Measurements from ENCODE around the gene PIGM. TPM values are rescaled to one million over a fixed set of nuclear protein-coding genes. Genes with fewer than 3 reads are reported as not detected.

The PIGM gene
- total RNA-seq, 1 experiment from 2014 or later = 4.4 TPM

DNA sequence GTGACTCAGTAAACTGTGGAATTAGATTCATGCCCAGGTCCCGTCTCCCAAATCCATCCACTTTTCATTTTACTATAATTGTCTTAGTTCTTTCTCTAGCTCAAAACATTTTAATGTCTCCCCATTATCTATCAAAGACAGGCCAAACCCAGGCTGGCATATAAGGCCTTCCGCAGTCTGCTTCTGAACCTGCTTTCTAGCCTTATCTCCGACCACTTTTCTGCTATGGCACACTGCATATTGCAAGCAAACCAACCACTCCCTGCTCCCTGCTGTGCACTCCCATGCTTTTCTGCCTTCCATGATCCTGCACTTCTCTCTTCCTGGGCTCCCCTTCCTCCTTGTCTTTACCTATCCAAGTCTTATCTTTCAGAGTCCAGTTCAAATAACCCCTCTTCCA is 17.3 kb upstream of the PIGM start:
- peaks cover 30% of the 10 kb centered on the region for H3K4me1 Mint-ChIP-seq
- TF ChIP-seq ZNF138 (CRISPR knock-in tag; conservative IDR thresholded peaks at IDR 0.05) = no peak
- TF ChIP-seq MYBL2 (CRISPR knock-in tag; IDR thresholded peaks at IDR 0.05) = no peak
- TF ChIP-seq CBFB (CRISPR knock-in tag; IDR thresholded peaks at IDR 0.05; ENCODE audit: low read depth) = no peak
- TF ChIP-seq TP53 (CRISPR knock-in tag; IDR thresholded peaks at IDR 0.05) = no peak
- no peak for TF ChIP-seq PRRX2 (CRISPR knock-in tag; IDR thresholded peaks at IDR 0.05)
- no peak for TF ChIP-seq ETV6 (CRISPR knock-in tag; IDR thresholded peaks at IDR 0.05)
- TF ChIP-seq ZNF416 (CRISPR knock-in tag; IDR thresholded peaks at IDR 0.05) = no peak
- no peak for TF ChIP-seq FOXJ3 (CRISPR knock-in tag; IDR thresholded peaks at IDR 0.05; ENCODE audit: borderline replicate concordance)
- TF ChIP-seq, protein P1, sequence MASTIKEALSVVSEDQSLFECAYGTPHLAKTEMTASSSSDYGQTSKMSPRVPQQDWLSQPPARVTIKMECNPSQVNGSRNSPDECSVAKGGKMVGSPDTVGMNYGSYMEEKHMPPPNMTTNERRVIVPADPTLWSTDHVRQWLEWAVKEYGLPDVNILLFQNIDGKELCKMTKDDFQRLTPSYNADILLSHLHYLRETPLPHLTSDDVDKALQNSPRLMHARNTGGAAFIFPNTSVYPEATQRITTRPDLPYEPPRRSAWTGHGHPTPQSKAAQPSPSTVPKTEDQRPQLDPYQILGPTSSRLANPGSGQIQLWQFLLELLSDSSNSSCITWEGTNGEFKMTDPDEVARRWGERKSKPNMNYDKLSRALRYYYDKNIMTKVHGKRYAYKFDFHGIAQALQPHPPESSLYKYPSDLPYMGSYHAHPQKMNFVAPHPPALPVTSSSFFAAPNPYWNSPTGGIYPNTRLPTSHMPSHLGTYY (CRISPR knock-in tag; IDR thresholded peaks at IDR 0.05) = no peak
- no peak for TF ChIP-seq ZSCAN18 (CRISPR knock-in tag; IDR thresholded peaks at IDR 0.05)
- TF ChIP-seq IRF1 (CRISPR knock-in tag; IDR thresholded peaks at IDR 0.05) = no peak
- no peak for TF ChIP-seq PREB (CRISPR knock-in tag; IDR thresholded peaks at IDR 0.05; ENCODE audit: borderline replicate concordance)
- TF ChIP-seq TCF7 (CRISPR knock-in tag; IDR thresholded peaks at IDR 0.05; ENCODE audit: low read depth) = no peak
- no peak for TF ChIP-seq TEAD1 (CRISPR knock-in tag; IDR thresholded peaks at IDR 0.05)
- no peak for TF ChIP-seq ZNF219 (CRISPR knock-in tag; IDR thresholded peaks at IDR 0.05; ENCODE audit: borderline replicate concordance)
- no peak for TF ChIP-seq ELF4 (CRISPR knock-in tag; IDR thresholded peaks at IDR 0.05; ENCODE audit: low read depth)
- no peak for TF ChIP-seq NR3C1 (CRISPR knock-in tag; conservative IDR thresholded peaks at IDR 0.05; ENCODE audit: low read depth)
- TF ChIP-seq GRHL2 (CRISPR knock-in tag; IDR thresholded peaks at IDR 0.05; ENCODE audit: insufficient replicate concordance, severe bottlenecking) = no peak
- no peaks in the 10 kb centered on the region for H3K9me3 Mint-ChIP-seq
- no peak overlapping the region for H3K27ac Mint-ChIP-seq
- CTCF ChIA-PET = interaction anchor here (1.3 to 31.0 kb wide), 3 partner anchors 8 to 42 kb away, joined by 7 to 978 read pairs (median 73); partner anchors contain the start of genes KCNJ10 and KCNJ9
- POLR2A ChIA-PET = no interaction called here
- peaks cover 20% of the 10 kb centered on the region for H3K27me3 Mint-ChIP-seq (ENCODE audit: low read depth)
- ATAC-seq = no peak
- H3K4me3 Mint-ChIP-seq = no peak overlapping the region
- DNase-seq (ENCODE audit: low spot score) = no peak
- no peaks in the 10 kb centered on the region for H3K36me3 Mint-ChIP-seq

GRCh38 chr1:160048335-160048734 is 16.5 kb upstream of the PIGM start:
- ATAC-seq = no peak
- no peak for DNase-seq (ENCODE audit: low spot score)
- CTCF ChIA-PET = interaction anchor here (0.6 to 31.0 kb wide), 5 partner anchors 9 to 392 kb away, joined by 3 to 978 read pairs (median 7); partner anchors contain the start of genes KCNJ10 and KCNJ9
- Mint-ChIP-seq H3K27ac (no peak overlapping the region), H3K36me3 (no peaks in the 10 kb centered on the region), H3K4me1 (peaks cover 30% of the 10 kb centered on the region), H3K4me3 (no peak overlapping the region), H3K27me3 (ENCODE audit: low read depth) (peaks cover 19% of the 10 kb centered on the region), H3K9me3 (no peaks in the 10 kb centered on the region)
- POLR2A ChIA-PET = interaction anchor here (0.6 kb wide), 1 partner anchor 9 kb away, joined by 3 read pairs; no protein-coding TSS in a partner anchor
- no peak for TF ChIP-seq FOXJ3 (CRISPR knock-in tag; IDR thresholded peaks at IDR 0.05; ENCODE audit: borderline replicate concordance)
